ENCODE results near the gene BTG4. TPM values are rescaled to one million over a fixed set of nuclear protein-coding genes. Genes with fewer than 3 reads are reported as not detected.

Gene BTG4
- total RNA-seq, result not detected in 2 replicates

GRCh38 chr11:111512296-111513239, at the start of gene BTG4:
Gene BTG4 (minus strand): TSS chr11:111512386. CDS start chr11:111498776, 13,610 bp downstream.

GRCh38 chr11:111540114-111540936, 28.1 kb upstream of the BTG4 start, which contains the start of gene LAYN:
Gene LAYN (plus strand): TSS chr11:111540720. CDS start chr11:111540844, 124 bp downstream.

GRCh38 chr11:111514216-111515031, 2.2 kb upstream of the BTG4 start, which contains the start of gene HOATZ:
Gene HOATZ (plus strand): TSS chr11:111514778. CDS start chr11:111514785, 7 bp downstream.

Small RNA genes lying within 50 kb of the gene (small RNA-seq; reads per million reads assigned to genes)
- gene MIR34B (20.2 reads per million, percentile 97 among the genes with 10 or more reads in this experiment), gene MIR34C (26.6 reads per million, percentile 97 among the genes with 10 or more reads in this experiment)

Other genes with a start within 250 kb of the BTG4 start
- gene POU2AF3, start 213.8 kb downstream of the BTG4 start, total RNA-seq, result not detected in 2 replicates
- not detected in 2 replicates for gene POU2AF1, start 133.1 kb downstream of the BTG4 start, total RNA-seq
- not detected in 2 replicates for gene HOATZ, start 2.4 kb upstream of the BTG4 start, total RNA-seq
- 7.7 and 10.2 TPM in 2 replicates for gene LAYN, start 28.3 kb upstream of the BTG4 start, total RNA-seq
- gene SIK2, start 90.1 kb upstream of the BTG4 start, total RNA-seq, result 9.9 and 11.5 TPM in 2 replicates